Measurements from ENCODE around the gene FBLN5. TPM values are rescaled to one million over a fixed set of nuclear protein-coding genes. Genes with fewer than 3 reads are reported as not detected.

Gene FBLN5
- total RNA-seq, 1 experiment from 2014 or later: 3.3 TPM

DNA sequence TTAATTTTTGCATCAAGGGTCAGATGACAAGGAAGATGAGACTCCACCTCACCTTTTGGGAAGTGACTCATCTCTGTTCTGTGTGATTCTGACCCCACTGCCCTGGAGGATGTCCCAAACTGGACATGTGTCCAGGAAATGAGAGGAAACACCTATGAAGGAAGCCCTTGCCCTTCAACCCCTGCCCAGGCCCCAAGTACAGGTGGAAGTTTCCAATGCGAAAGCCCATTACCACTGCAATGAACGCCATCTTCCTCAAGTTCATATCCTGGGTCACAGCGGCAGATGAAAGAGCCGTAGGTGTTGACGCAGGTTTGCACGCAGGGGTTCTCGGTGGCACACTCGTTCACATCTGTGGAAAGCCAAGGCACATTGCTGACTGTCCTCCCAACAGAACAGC lies 60.5 kb downstream of the FBLN5 start (continued):
- TF ChIP-seq, protein P1, sequence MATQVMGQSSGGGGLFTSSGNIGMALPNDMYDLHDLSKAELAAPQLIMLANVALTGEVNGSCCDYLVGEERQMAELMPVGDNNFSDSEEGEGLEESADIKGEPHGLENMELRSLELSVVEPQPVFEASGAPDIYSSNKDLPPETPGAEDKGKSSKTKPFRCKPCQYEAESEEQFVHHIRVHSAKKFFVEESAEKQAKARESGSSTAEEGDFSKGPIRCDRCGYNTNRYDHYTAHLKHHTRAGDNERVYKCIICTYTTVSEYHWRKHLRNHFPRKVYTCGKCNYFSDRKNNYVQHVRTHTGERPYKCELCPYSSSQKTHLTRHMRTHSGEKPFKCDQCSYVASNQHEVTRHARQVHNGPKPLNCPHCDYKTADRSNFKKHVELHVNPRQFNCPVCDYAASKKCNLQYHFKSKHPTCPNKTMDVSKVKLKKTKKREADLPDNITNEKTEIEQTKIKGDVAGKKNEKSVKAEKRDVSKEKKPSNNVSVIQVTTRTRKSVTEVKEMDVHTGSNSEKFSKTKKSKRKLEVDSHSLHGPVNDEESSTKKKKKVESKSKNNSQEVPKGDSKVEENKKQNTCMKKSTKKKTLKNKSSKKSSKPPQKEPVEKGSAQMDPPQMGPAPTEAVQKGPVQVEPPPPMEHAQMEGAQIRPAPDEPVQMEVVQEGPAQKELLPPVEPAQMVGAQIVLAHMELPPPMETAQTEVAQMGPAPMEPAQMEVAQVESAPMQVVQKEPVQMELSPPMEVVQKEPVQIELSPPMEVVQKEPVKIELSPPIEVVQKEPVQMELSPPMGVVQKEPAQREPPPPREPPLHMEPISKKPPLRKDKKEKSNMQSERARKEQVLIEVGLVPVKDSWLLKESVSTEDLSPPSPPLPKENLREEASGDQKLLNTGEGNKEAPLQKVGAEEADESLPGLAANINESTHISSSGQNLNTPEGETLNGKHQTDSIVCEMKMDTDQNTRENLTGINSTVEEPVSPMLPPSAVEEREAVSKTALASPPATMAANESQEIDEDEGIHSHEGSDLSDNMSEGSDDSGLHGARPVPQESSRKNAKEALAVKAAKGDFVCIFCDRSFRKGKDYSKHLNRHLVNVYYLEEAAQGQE (IDR thresholded peaks at IDR 0.05; ENCODE audit: low read depth): no peak
- TF ChIP-seq, protein P2, sequence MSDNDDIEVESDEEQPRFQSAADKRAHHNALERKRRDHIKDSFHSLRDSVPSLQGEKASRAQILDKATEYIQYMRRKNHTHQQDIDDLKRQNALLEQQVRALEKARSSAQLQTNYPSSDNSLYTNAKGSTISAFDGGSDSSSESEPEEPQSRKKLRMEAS (IDR thresholded peaks at IDR 0.05): no peak
- no peak for TF ChIP-seq ELF1 (IDR thresholded peaks at IDR 0.05; ENCODE audit: borderline replicate concordance, low read depth)
- TF ChIP-seq YY1 (IDR thresholded peaks at IDR 0.05; ENCODE audit: extremely low read depth, insufficient replicate concordance, low read depth, low read length): no peak
- no peak for TF ChIP-seq CBX3 (IDR thresholded peaks at IDR 0.05; ENCODE audit: low read depth)
- no peak for TF ChIP-seq TCF7L2 (IDR thresholded peaks at IDR 0.05; ENCODE audit: borderline replicate concordance, extremely low read depth, insufficient read depth, insufficient read length)
- TF ChIP-seq SRF (IDR thresholded peaks at IDR 0.05; ENCODE audit: low read depth): no peak
- no peak for TF ChIP-seq EGR1 (IDR thresholded peaks at IDR 0.05; ENCODE audit: low read depth)
- TF ChIP-seq SIN3A (IDR thresholded peaks at IDR 0.05; ENCODE audit: low read depth): no peak

DNA sequence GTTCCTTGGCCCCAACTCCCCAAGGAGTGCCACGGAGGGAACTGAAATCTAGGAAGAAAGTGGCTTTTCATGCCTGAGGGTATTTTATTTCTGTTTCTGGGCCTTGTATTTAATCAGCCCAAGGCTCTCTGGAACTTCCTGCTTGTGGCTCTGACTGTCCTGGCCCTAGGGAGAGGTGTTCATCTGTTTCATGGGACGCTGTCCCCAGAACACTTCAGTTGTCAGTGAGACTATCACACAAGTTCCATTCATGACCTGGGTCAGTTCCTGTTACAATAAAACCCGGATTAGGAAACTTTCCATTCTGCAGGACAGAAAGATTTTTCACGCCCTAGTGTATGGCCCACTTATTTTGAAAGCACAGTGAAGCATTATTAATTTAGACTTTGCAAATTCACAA lies 61.7 kb downstream of the FBLN5 start:
- H3K9ac ChIP-seq (ENCODE audit: low read length): no peak overlapping the region
- no peaks in the 10 kb centered on the region for H3K9me3 ChIP-seq (ENCODE audit: control insufficient read depth in 1 of 2, insufficient read depth in 1 of 2, low read depth in 1 of 2, low read length in 2 of 2)
- POLR2A ChIA-PET: no interaction called here
- no peaks in the 10 kb centered on the region for H3K79me2 ChIP-seq (ENCODE audit: insufficient read depth, low read length)
- H2AFZ ChIP-seq (ENCODE audit: low read depth, low read length, poor library complexity, severe bottlenecking): no peak overlapping the region
- CTCF ChIA-PET: no interaction called here
- no peaks in the 10 kb centered on the region for H3K9me2 ChIP-seq (ENCODE audit: insufficient read depth)
- no peaks in the 10 kb centered on the region for H3K4me1 ChIP-seq (ENCODE audit: control insufficient read depth in 1 of 2, insufficient read depth in 2 of 2, low read length in 2 of 2)
- H4K20me1 ChIP-seq (ENCODE audit: insufficient read depth): no peaks in the 10 kb centered on the region
- H3K27me3 ChIP-seq (ENCODE audit: insufficient read depth, low read length): no peaks in the 10 kb centered on the region
- H3K4me2 ChIP-seq (ENCODE audit: low read length): no peak overlapping the region
- intact Hi-C loops (cut with micrococcal nuclease): no loop called here
- RAD21 ChIA-PET (ENCODE audit: low non-redundant PET in 1 of 2, low total read pairs in 2 of 2, uncharacterized antibody in 2 of 2, unreplicated experiment in 2 of 2): no interaction called here
- no TSS peak for BruUV-seq (replicated peaks)
- no peaks in the 10 kb centered on the region for H3K36me3 ChIP-seq (ENCODE audit: control insufficient read depth in 1 of 2, insufficient read depth in 2 of 2, low read length in 2 of 2)
- ATAC-seq (no peak), DNase-seq (ENCODE audit: low read depth, low spot score) (no peak)
- H3K27ac ChIP-seq (ENCODE audit: low read depth, low read length): no peak overlapping the region
- H3K4me3 ChIP-seq (replicated peaks in 1 of 2; ENCODE audit: low read depth in 1 of 2, low read length in 2 of 2): no peak overlapping the region
- TF ChIP-seq POLR2A (IDR thresholded peaks at IDR 0.05; ENCODE audit: borderline replicate concordance, extremely low read depth, insufficient read depth, insufficient read length): no peak
- no peak for TF ChIP-seq CEBPB (IDR thresholded peaks at IDR 0.05; ENCODE audit: low read depth)
- TF ChIP-seq EGR1 (IDR thresholded peaks at IDR 0.05; ENCODE audit: low read depth): no peak
- TF ChIP-seq, protein P3, sequence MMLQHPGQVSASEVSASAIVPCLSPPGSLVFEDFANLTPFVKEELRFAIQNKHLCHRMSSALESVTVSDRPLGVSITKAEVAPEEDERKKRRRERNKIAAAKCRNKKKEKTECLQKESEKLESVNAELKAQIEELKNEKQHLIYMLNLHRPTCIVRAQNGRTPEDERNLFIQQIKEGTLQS (IDR thresholded peaks at IDR 0.05): no peak
- no peak for TF ChIP-seq ZFX (IDR thresholded peaks at IDR 0.05)
- TF ChIP-seq CBX3 (IDR thresholded peaks at IDR 0.05; ENCODE audit: low read depth): no peak
- TF ChIP-seq, protein P1 (IDR thresholded peaks at IDR 0.05; ENCODE audit: low read depth): no peak
- no peak for TF ChIP-seq TCF7L2 (IDR thresholded peaks at IDR 0.05; ENCODE audit: borderline replicate concordance, extremely low read depth, insufficient read depth, insufficient read length)
- TF ChIP-seq POLR2AphosphoS5 (IDR thresholded peaks at IDR 0.05; ENCODE audit: low read depth, low read length): no peak
- TF ChIP-seq, protein P2 (IDR thresholded peaks at IDR 0.05): no peak
- TF ChIP-seq CTCF (IDR thresholded peaks at IDR 0.05 in 2 of 3, conservative IDR thresholded peaks at IDR 0.05 in 1 of 3; ENCODE audit: borderline replicate concordance in 1 of 3, insufficient read depth in 1 of 3, low read depth in 2 of 3, low read length in 2 of 3): no peak
